ENCODE results near the gene NPTX1.

The NPTX1 gene

GRCh38 chr17:80445726-80446110 is 30.7 kb downstream of the NPTX1 start:
- Histone ChIP-seq H3K27me3 (ENCODE audit: insufficient read depth, poor library complexity, severe bottlenecking) (no peaks in the 10 kb centered on the region), H3K4me1 (ENCODE audit: insufficient read depth, poor library complexity, severe bottlenecking) (no peaks in the 10 kb centered on the region), H3K4me3 (ENCODE audit: severe bottlenecking) (no peak overlapping the region), H3K36me3 (ENCODE audit: low read depth) (no peaks in the 10 kb centered on the region), H3K9me3 (ENCODE audit: severe bottlenecking) (no peaks in the 10 kb centered on the region), H3K27ac (ENCODE audit: poor library complexity, severe bottlenecking) (no peak overlapping the region)
- no peak for TF ChIP-seq CTCF (IDR thresholded peaks at IDR 0.05; ENCODE audit: poor library complexity, severe bottlenecking)
- ATAC-seq (ENCODE audit: low read depth): no peak
- DNase-seq (ENCODE audit: low spot score): no peak

GRCh38 chr17:80445007-80445725 is 31.2 kb downstream of the NPTX1 start:
- Histone ChIP-seq H3K27me3 (ENCODE audit: insufficient read depth, poor library complexity, severe bottlenecking) (no peaks in the 10 kb centered on the region), H3K27ac (ENCODE audit: poor library complexity, severe bottlenecking) (no peak overlapping the region), H3K9me3 (ENCODE audit: severe bottlenecking) (no peaks in the 10 kb centered on the region), H3K4me1 (ENCODE audit: insufficient read depth, poor library complexity, severe bottlenecking) (no peaks in the 10 kb centered on the region), H3K36me3 (ENCODE audit: low read depth) (no peaks in the 10 kb centered on the region), H3K4me3 (ENCODE audit: severe bottlenecking) (no peak overlapping the region)
- TF ChIP-seq CTCF (IDR thresholded peaks at IDR 0.05; ENCODE audit: poor library complexity, severe bottlenecking): no peak
- ATAC-seq (ENCODE audit: low read depth): no peak
- no peak for DNase-seq (ENCODE audit: low spot score)

GRCh38 chr17:80444644-80444979 is 31.8 kb downstream of the NPTX1 start:
- DNase-seq (ENCODE audit: low spot score) (no peak), ATAC-seq (ENCODE audit: low read depth) (no peak)
- no peak for TF ChIP-seq CTCF (IDR thresholded peaks at IDR 0.05; ENCODE audit: poor library complexity, severe bottlenecking)
- no peaks in the 10 kb centered on the region for H3K9me3 ChIP-seq (ENCODE audit: severe bottlenecking)
- no peak overlapping the region for H3K27ac ChIP-seq (ENCODE audit: poor library complexity, severe bottlenecking)
- H3K4me3 ChIP-seq (ENCODE audit: severe bottlenecking): no peak overlapping the region
- no peaks in the 10 kb centered on the region for H3K4me1 ChIP-seq (ENCODE audit: insufficient read depth, poor library complexity, severe bottlenecking)
- H3K27me3 ChIP-seq (ENCODE audit: insufficient read depth, poor library complexity, severe bottlenecking): no peaks in the 10 kb centered on the region
- H3K36me3 ChIP-seq (ENCODE audit: low read depth): no peaks in the 10 kb centered on the region

GRCh38 chr17:80443916-80444643 is 32.3 kb downstream of the NPTX1 start:
- no peak for DNase-seq (ENCODE audit: low spot score)
- no peak for TF ChIP-seq CTCF (IDR thresholded peaks at IDR 0.05; ENCODE audit: poor library complexity, severe bottlenecking)
- H3K4me3 ChIP-seq (ENCODE audit: severe bottlenecking): no peak overlapping the region

GRCh38 chr17:80443498-80443897 is 32.9 kb downstream of the NPTX1 start:
- H3K27me3 ChIP-seq (ENCODE audit: insufficient read depth, poor library complexity, severe bottlenecking): no peaks in the 10 kb centered on the region
- H3K4me3 ChIP-seq (ENCODE audit: severe bottlenecking): no peak overlapping the region
- TF ChIP-seq CTCF (IDR thresholded peaks at IDR 0.05; ENCODE audit: poor library complexity, severe bottlenecking): no peak

More at GRCh38 chr17:80443916-80444643, 32.3 kb downstream of the NPTX1 start:
- ATAC-seq (ENCODE audit: low read depth): no peak
- H3K27ac ChIP-seq (ENCODE audit: poor library complexity, severe bottlenecking): no peak overlapping the region
- H3K27me3 ChIP-seq (ENCODE audit: insufficient read depth, poor library complexity, severe bottlenecking): no peaks in the 10 kb centered on the region
- H3K36me3 ChIP-seq (ENCODE audit: low read depth): no peaks in the 10 kb centered on the region
- no peaks in the 10 kb centered on the region for H3K4me1 ChIP-seq (ENCODE audit: insufficient read depth, poor library complexity, severe bottlenecking)
- no peaks in the 10 kb centered on the region for H3K9me3 ChIP-seq (ENCODE audit: severe bottlenecking)

More at GRCh38 chr17:80443498-80443897, 32.9 kb downstream of the NPTX1 start:
- DNase-seq (ENCODE audit: low spot score): no peak
- no peaks in the 10 kb centered on the region for H3K4me1 ChIP-seq (ENCODE audit: insufficient read depth, poor library complexity, severe bottlenecking)
- no peak for ATAC-seq (ENCODE audit: low read depth)
- H3K27ac ChIP-seq (ENCODE audit: poor library complexity, severe bottlenecking): no peak overlapping the region
- H3K36me3 ChIP-seq (ENCODE audit: low read depth): no peaks in the 10 kb centered on the region
- no peaks in the 10 kb centered on the region for H3K9me3 ChIP-seq (ENCODE audit: severe bottlenecking)

Data from RWPE2 (cell line).